Activated T-cell treated with anti-CD3 and anti-CD28 coated beads, Interleukin-2, amount 50 U/mL, for 72 hours (primary cell): ENCODE measurements around the gene ZFAND5. TPM values are rescaled to one million over a fixed set of nuclear protein-coding genes. Genes with fewer than 3 reads are reported as not detected.
A peak's percentile ranks its signal among the peaks of the same experiment; 100 is the strongest.

Experiments
- ATAC-seq, 2 donors: fragments of 150-1000 bp; cut with Tn5 transposase; replicated peaks in 1 of 2; 2 replicates each; pipeline ENCODE4 v1.10.0; 2021; ENCODE audit warnings: moderate library complexity in 2 of 2, mild to moderate bottlenecking in 1 of 2
- DNase-seq, 2 donors: peaks; one replicate each; pipeline ENCODE4 v3.0.0; 2021 to 2022; ENCODE audit warnings: mixed read lengths in 1 of 2
- H3K27ac Mint-ChIP-seq: one replicate; pipeline ENCODE4 v1.8.0; 2022; ENCODE audit warnings: mild to moderate bottlenecking, moderate library complexity, mixed read lengths
- H3K27me3 Mint-ChIP-seq: one replicate; pipeline ENCODE4 v1.8.0; 2022; ENCODE audit warnings: low read depth, mixed read lengths
- H3K36me3 Mint-ChIP-seq, 2 donors: one replicate each; pipeline ENCODE4 v1.8.0; 2022; ENCODE audit warnings: mixed read lengths in 2 of 2, mild to moderate bottlenecking in 1 of 2; ENCODE audit not compliant: insufficient read depth in 2 of 2
- H3K4me1 Mint-ChIP-seq: one replicate; pipeline ENCODE4 v1.8.0; 2022; ENCODE audit warnings: low read depth, mixed read lengths
- H3K4me3 Mint-ChIP-seq, 2 donors: one replicate each; pipeline ENCODE4 v1.8.0; 2022; ENCODE audit warnings: mild to moderate bottlenecking in 2 of 2, mixed read lengths in 2 of 2, moderate library complexity in 2 of 2
- H3K9me3 Mint-ChIP-seq, 2 donors: one replicate each; pipeline ENCODE4 v1.8.0; 2022; ENCODE audit warnings: mixed read lengths in 2 of 2
- total RNA-seq, 2 donors: library from RNA; stranded (reverse); gene quantifications; one replicate each; pipeline ENCODE4 v1.2.3, GENCODE V29; 2022

Gene ZFAND5
- total RNA-seq, 2 donors from 2014 or later: 116 to 117 TPM

- no peaks in the 10 kb centered on the region for H3K36me3 Mint-ChIP-seq
- H3K27me3 Mint-ChIP-seq: no peaks in the 10 kb centered on the region
- DNase-seq (no peak), ATAC-seq (no peak)
- no peak overlapping the region for H3K27ac Mint-ChIP-seq
- H3K4me1 Mint-ChIP-seq: peaks cover 24% of the 10 kb centered on the region
- H3K4me3 Mint-ChIP-seq: no peak overlapping the region
- H3K9me3 Mint-ChIP-seq: peaks cover 2% of the 10 kb centered on the region in 2 donors
Measured at GRCh38 chr9:72384710-72385485, 19.9 kb upstream of the ZFAND5 start.

DNA sequence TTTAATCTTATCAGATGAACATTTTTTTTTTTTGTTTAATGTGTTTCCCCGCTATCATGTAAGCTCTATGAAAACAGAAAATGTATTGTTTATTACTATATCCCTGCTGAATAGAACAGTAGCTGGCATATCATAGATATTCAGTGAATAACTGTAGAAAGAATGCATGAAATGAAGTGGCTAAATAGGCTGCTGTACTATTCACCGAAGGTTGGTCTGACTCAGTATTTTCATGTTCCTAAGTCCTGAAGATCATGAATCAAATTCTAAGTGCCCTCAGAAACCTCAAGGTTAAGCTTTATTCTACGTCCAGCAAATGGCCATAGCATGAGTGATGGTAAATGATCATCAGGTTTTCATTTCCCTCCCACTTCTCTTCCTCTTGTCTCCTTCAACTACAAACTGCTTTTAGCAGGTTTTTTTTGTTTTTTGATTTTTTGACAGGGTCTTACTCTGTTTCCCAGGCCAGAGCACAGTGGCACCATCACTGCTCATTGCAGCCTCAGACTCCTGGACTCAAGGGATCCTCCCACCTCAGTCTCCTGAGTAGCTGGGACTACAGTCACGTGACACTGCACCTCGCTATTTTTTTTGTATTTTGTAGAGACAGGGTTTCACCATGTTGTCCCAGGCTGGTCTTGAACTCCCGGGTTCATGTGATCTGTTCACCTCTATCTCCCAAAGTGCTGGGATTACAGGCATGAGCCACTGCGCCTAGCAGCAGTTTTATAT is 19.1 kb upstream of the ZFAND5 start:
- Mint-ChIP-seq H3K4me3 (no peak overlapping the region), H3K27me3 (no peaks in the 10 kb centered on the region), H3K27ac (peak overlapping the region; percentile 38), H3K36me3 (no peaks in the 10 kb centered on the region), H3K9me3 (no peaks in the 10 kb centered on the region), H3K4me1 (peaks cover 17% of the 10 kb centered on the region)
- DNase-seq: no peak
- no peak for ATAC-seq

GRCh38 chr9:72382405-72382804 is 17.4 kb upstream of the ZFAND5 start:
- Mint-ChIP-seq H3K9me3 (no peaks in the 10 kb centered on the region), H3K36me3 (no peaks in the 10 kb centered on the region), H3K4me1 (peaks cover 5% of the 10 kb centered on the region), H3K27ac (no peak overlapping the region), H3K27me3 (no peaks in the 10 kb centered on the region), H3K4me3 (no peak overlapping the region)
- DNase-seq (no peak), ATAC-seq (peak in 1 of 2 donors; percentile 39)

DNA sequence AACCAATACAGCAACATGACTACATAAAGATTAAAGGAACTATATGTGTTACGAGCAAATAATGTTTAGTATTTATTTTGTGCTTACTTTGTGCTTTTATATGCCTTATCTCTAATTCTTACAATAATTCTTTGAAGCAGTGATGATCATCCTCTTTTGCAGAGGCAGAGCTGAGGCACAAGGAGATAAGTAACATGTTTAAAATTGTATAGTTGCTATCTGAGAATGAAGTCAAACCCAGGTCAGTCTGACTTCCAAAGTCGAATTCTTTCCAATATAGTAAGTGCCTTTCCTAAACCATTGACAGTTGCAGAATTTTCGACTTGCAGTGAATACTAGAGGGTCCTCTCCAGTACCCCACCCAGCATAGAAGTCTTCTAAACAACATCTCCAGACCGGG is 12.0 kb upstream of the ZFAND5 start:
- Mint-ChIP-seq H3K9me3 (no peaks in the 10 kb centered on the region), H3K4me1 (no peaks in the 10 kb centered on the region), H3K27me3 (no peaks in the 10 kb centered on the region), H3K4me3 (no peak overlapping the region), H3K36me3 (no peaks in the 10 kb centered on the region), H3K27ac (no peak overlapping the region)
- DNase-seq (no peak), ATAC-seq (no peak)

DNA sequence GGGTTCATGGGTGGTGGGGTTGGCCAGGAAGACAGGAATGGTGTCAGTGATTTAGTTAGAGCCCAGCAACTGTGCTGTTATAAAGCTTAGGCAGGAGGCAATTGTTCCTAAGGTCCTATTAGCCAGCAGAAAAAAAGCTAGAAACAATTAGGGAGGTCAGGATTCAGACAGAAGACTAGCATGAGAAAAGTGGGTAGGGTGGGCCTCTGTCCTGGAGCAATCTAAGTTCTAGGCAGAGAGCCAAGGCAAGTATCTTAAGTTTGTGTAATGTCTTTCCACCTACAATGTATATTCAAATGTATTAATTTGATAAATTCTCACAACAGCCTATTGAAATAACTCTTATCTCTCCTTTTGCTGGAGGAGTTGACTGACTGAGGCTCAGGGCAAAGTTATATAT is 6.1 kb upstream of the ZFAND5 start:
- H3K27ac Mint-ChIP-seq: no peak overlapping the region
- H3K4me1 Mint-ChIP-seq: no peaks in the 10 kb centered on the region
- H3K27me3 Mint-ChIP-seq: no peaks in the 10 kb centered on the region
- ATAC-seq (no peak), DNase-seq (no peak)
- H3K4me3 Mint-ChIP-seq: no peak overlapping the region
- no peaks in the 10 kb centered on the region for H3K9me3 Mint-ChIP-seq
- H3K36me3 Mint-ChIP-seq: no peaks in the 10 kb centered on the region

DNA sequence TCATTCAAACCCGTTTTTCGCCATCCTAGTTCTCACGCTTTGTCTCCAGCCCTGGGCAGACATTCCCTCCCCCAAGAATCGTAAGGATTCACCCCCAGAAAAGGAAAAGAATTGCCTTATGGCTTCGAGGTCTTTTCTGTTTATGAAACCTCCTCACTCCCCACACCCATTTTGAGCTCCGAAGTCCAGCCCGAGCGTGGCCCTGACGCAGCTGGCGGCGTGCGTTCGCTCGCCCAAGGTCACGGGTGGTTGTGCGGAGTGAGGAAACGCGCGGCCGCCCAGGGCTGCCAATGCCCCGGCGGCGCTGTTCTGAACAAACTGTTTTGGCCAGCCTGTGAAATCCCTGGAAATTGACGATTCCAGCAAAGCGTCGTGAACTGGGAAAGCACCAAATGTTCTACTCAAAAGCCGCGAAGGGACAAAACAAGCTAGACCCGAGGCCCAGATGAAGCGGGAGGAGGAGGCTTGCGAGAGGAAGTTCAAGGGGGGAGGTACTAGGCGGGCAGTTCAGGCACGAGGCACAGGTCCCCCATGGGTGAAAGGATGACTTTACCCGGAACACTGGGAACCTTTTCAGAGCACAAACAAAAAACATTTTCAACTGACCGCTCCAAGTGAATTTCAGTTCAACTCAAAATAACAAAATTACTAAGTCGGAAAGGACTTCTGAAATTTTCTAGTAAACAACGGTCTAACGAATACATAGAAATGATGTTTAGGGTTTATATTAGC is 683 bp upstream of the ZFAND5 start:
- H3K9me3 Mint-ChIP-seq: no peaks in the 10 kb centered on the region
- H3K4me1 Mint-ChIP-seq: peaks cover 37% of the 10 kb centered on the region
- peak; percentile 43 to 48 for ATAC-seq
- H3K4me3 Mint-ChIP-seq: peak overlapping the region; percentile 94 to 97
- DNase-seq: peak; percentile 64 to 67
- H3K36me3 Mint-ChIP-seq: peaks cover 8 to 10% of the 10 kb centered on the region in 2 donors
- peak overlapping the region; percentile 98 for H3K27ac Mint-ChIP-seq
- H3K27me3 Mint-ChIP-seq: no peaks in the 10 kb centered on the region

GRCh38 chr9:72363908-72364678 is 915 bp downstream of the ZFAND5 start:
- DNase-seq: peak; percentile 75 to 79
- ATAC-seq: peak; percentile 54 to 58
- peak overlapping the region; percentile 94 to 98 for H3K4me3 Mint-ChIP-seq
- H3K27ac Mint-ChIP-seq: peak overlapping the region; percentile 98
- H3K4me1 Mint-ChIP-seq: peaks cover 53% of the 10 kb centered on the region
- H3K9me3 Mint-ChIP-seq: no peaks in the 10 kb centered on the region
- peaks cover 10 to 18% of the 10 kb centered on the region in 2 donors for H3K36me3 Mint-ChIP-seq
- H3K27me3 Mint-ChIP-seq: no peaks in the 10 kb centered on the region

GRCh38 chr9:72363236-72363635 is 1.8 kb downstream of the ZFAND5 start:
- Mint-ChIP-seq H3K4me1 (peaks cover 61% of the 10 kb centered on the region), H3K27ac (peak overlapping the region; percentile 98), H3K4me3 (peak overlapping the region; percentile 94 to 98), H3K36me3 (peaks cover 10 to 21% of the 10 kb centered on the region in 2 donors), H3K27me3 (no peaks in the 10 kb centered on the region), H3K9me3 (no peaks in the 10 kb centered on the region)
- ATAC-seq: no peak
- no peak for DNase-seq

GRCh38 chr9:72362680-72363139 is 2.3 kb downstream of the ZFAND5 start:
- Mint-ChIP-seq H3K4me1 (peaks cover 67% of the 10 kb centered on the region), H3K27ac (peak overlapping the region; percentile 93), H3K27me3 (no peaks in the 10 kb centered on the region), H3K4me3 (peak overlapping the region; percentile 94 to 98), H3K36me3 (peaks cover 10 to 23% of the 10 kb centered on the region in 2 donors), H3K9me3 (no peaks in the 10 kb centered on the region)
- peak; percentile 18 to 33 for ATAC-seq
- DNase-seq: peak; percentile 34 to 50

DNA sequence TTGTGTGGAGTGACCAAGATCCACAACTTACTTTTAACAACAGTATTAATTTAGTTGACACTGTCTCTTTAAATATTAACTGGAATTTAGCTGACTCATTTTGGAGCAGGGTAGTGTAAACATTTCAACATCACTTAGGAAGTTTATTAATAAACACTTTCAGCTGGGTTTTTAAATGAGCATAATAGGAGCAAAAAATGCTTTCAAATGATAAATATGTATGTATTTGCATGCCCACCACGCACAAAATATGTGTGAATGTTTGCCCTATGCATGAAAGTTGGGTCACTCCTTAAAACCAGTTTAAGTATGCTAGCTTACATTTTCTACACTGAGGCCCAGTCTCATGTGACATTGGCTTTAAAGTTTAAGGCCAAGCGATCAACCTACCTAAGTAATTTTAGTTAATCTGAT is 2.9 kb downstream of the ZFAND5 start:
- Mint-ChIP-seq H3K27me3 (no peaks in the 10 kb centered on the region), H3K4me3 (peak overlapping the region; percentile 94 to 98), H3K4me1 (peaks cover 72% of the 10 kb centered on the region), H3K9me3 (no peaks in the 10 kb centered on the region), H3K36me3 (peaks cover 10 to 27% of the 10 kb centered on the region in 2 donors), H3K27ac (peak overlapping the region; percentile 93)
- DNase-seq: no peak
- ATAC-seq: no peak

DNA sequence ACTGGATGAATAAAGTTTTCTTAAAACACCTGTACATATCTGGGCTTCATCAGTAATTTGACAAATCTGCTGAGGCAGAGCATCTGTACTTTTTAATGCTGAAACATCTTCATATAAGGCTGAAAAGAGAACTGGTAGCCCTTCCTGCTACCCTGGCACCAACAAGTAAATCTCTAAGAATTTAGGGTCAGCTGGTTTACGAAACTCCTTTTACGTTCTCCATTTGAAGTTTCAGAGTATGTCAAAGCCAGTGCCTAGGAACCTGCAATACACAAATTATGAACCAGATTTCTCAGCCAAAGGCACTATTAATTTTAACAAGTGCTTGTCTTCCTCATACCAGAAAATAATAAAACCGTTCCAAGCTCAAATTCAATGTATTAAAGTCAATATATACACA is 3.8 kb downstream of the ZFAND5 start:
- H3K9me3 Mint-ChIP-seq: no peaks in the 10 kb centered on the region
- peak overlapping the region; percentile 75 for H3K27ac Mint-ChIP-seq
- peak overlapping the region in 1 of 2 donors; percentile 52 for H3K4me3 Mint-ChIP-seq
- peaks cover 81% of the 10 kb centered on the region for H3K4me1 Mint-ChIP-seq
- H3K36me3 Mint-ChIP-seq: peaks cover 12 to 36% of the 10 kb centered on the region in 2 donors
- no peaks in the 10 kb centered on the region for H3K27me3 Mint-ChIP-seq
- DNase-seq (no peak), ATAC-seq (no peak)

DNA sequence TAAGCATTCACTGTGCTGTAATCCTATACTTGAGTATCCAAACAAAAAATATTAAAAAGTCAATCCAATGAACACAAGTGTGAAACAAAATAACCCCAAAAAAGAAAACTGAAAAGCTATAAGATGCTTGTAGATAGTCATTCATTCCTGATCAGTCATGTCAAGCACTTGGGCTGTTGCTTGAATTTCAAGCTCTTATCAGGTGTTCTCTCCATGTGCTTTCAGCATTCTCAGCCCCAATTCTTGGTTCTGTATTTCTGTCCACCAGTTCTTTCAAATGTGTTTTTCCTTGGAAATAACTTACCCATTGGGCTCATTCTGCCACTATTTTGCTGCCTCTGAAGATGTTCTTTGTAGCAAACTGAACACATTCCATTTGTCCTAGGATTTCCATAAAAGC is 4.7 kb downstream of the ZFAND5 start:
- peaks cover 82% of the 10 kb centered on the region for H3K4me1 Mint-ChIP-seq
- H3K4me3 Mint-ChIP-seq: peak overlapping the region in 1 of 2 donors; percentile 63
- no peak for DNase-seq
- H3K36me3 Mint-ChIP-seq: peaks cover 14 to 44% of the 10 kb centered on the region in 2 donors
- H3K9me3 Mint-ChIP-seq: no peaks in the 10 kb centered on the region
- no peaks in the 10 kb centered on the region for H3K27me3 Mint-ChIP-seq
- ATAC-seq: no peak
- H3K27ac Mint-ChIP-seq: no peak overlapping the region
